Dendritic cell treated with granulocyte-macrophage colony-stimulating factor and Interleukin-4, amounts not matched to agents 40 ng/mL and 50 ng/mL, for 4 days (primary cell): Measurements from ENCODE around the gene SPATA20.

Source experiments
- H3K27ac Mint-ChIP-seq: one replicate; pipeline ENCODE4 v1.8.0; 2022; ENCODE audit warnings: mild to moderate bottlenecking, mixed read lengths
- H3K27me3 Mint-ChIP-seq: one replicate; pipeline ENCODE4 v1.8.0; 2022; ENCODE audit warnings: mild to moderate bottlenecking, mixed read lengths
- H3K36me3 Mint-ChIP-seq: one replicate; pipeline ENCODE4 v1.8.0; 2022; ENCODE audit warnings: low read depth, mixed read lengths
- H3K4me1 Mint-ChIP-seq: one replicate; pipeline ENCODE4 v1.8.0; 2022; ENCODE audit warnings: low read depth, mixed read lengths
- H3K4me3 Mint-ChIP-seq: one replicate; pipeline ENCODE4 v1.8.0; 2022; ENCODE audit warnings: mild to moderate bottlenecking, moderate library complexity, mixed read lengths
- H3K9me3 Mint-ChIP-seq: one replicate; pipeline ENCODE4 v1.8.0; 2022; ENCODE audit warnings: mixed read lengths
- intact Hi-C: fragments of 100-400 bp; cut with micrococcal nuclease; formaldehyde crosslinking; loops from one replicate; pipeline ENCODE4 v1.15.0; 2022

Gene SPATA20

GRCh38 chr17:50540560-50541401 lies 6.2 kb upstream of the SPATA20 start:
- Mint-ChIP-seq H3K27me3 (peaks cover 36% of the 10 kb centered on the region), H3K36me3 (no peaks in the 10 kb centered on the region), H3K4me1 (peaks cover 48% of the 10 kb centered on the region), H3K27ac (peak overlapping the region; percentile 76), H3K9me3 (no peaks in the 10 kb centered on the region), H3K4me3 (no peak overlapping the region)
- intact Hi-C loops: no loop called here

GRCh38 chr17:50541402-50541715 lies 5.6 kb upstream of the SPATA20 start:
- Mint-ChIP-seq H3K4me3 (peak overlapping the region; percentile 90), H3K36me3 (no peaks in the 10 kb centered on the region), H3K27me3 (peaks cover 34% of the 10 kb centered on the region), H3K4me1 (peaks cover 48% of the 10 kb centered on the region), H3K9me3 (no peaks in the 10 kb centered on the region), H3K27ac (peak overlapping the region; percentile 76)
- intact Hi-C loops: no loop called here

- peak overlapping the region; percentile 76 for H3K27ac Mint-ChIP-seq
- H3K4me3 Mint-ChIP-seq: peak overlapping the region; percentile 90
- intact Hi-C loops: no loop called here
- H3K9me3 Mint-ChIP-seq: no peaks in the 10 kb centered on the region
- H3K4me1 Mint-ChIP-seq: peaks cover 48% of the 10 kb centered on the region
- H3K36me3 Mint-ChIP-seq: no peaks in the 10 kb centered on the region
- H3K27me3 Mint-ChIP-seq: peaks cover 30% of the 10 kb centered on the region
Measured at GRCh38 chr17:50541716-50542688, 5.0 kb upstream of the SPATA20 start.

- Mint-ChIP-seq H3K27ac (peak overlapping the region; percentile 76), H3K4me1 (peaks cover 56% of the 10 kb centered on the region), H3K4me3 (no peak overlapping the region), H3K27me3 (peaks cover 30% of the 10 kb centered on the region), H3K9me3 (no peaks in the 10 kb centered on the region), H3K36me3 (no peaks in the 10 kb centered on the region)
- intact Hi-C loops: no loop called here
Measured at GRCh38 chr17:50542795-50543774, 3.9 kb upstream of the SPATA20 start.

- H3K4me1 Mint-ChIP-seq: peaks cover 52% of the 10 kb centered on the region
- intact Hi-C loops: no loop called here
- H3K36me3 Mint-ChIP-seq: peaks cover 12% of the 10 kb centered on the region
- H3K9me3 Mint-ChIP-seq: no peaks in the 10 kb centered on the region
- peak overlapping the region; percentile 33 for H3K27ac Mint-ChIP-seq
- H3K27me3 Mint-ChIP-seq: peaks cover 26% of the 10 kb centered on the region
- no peak overlapping the region for H3K4me3 Mint-ChIP-seq
Measured at GRCh38 chr17:50544516-50544915, 2.5 kb upstream of the SPATA20 start.

- Mint-ChIP-seq H3K36me3 (peaks cover 20% of the 10 kb centered on the region), H3K27ac (peak overlapping the region; percentile 33), H3K9me3 (no peaks in the 10 kb centered on the region), H3K27me3 (peaks cover 23% of the 10 kb centered on the region), H3K4me3 (no peak overlapping the region), H3K4me1 (peaks cover 52% of the 10 kb centered on the region)
- intact Hi-C loops: loop anchor here (5.0 kb wide), 1 partner anchor 162 kb away; the partner anchor contains the start of gene ANKRD40
Measured at GRCh38 chr17:50545311-50545710, 1.7 kb upstream of the SPATA20 start.

- intact Hi-C loops: loop anchor here (1.0 to 5.0 kb wide), 5 partner anchors 80 to 296 kb away; partner anchors contain the start of gene ANKRD40
- H3K27ac Mint-ChIP-seq: peak overlapping the region; percentile 83
Measured at GRCh38 chr17:50546701-50547034, 306 bp upstream of the SPATA20 start.

GRCh38 chr17:50547736-50548083 lies 736 bp downstream of the SPATA20 start:
- Mint-ChIP-seq H3K27ac (peak overlapping the region; percentile 83), H3K27me3 (peaks cover 14% of the 10 kb centered on the region), H3K36me3 (peaks cover 44% of the 10 kb centered on the region), H3K4me1 (peaks cover 34% of the 10 kb centered on the region), H3K4me3 (peak overlapping the region; percentile 81), H3K9me3 (no peaks in the 10 kb centered on the region)
- intact Hi-C loops: loop anchor here (1.0 to 5.0 kb wide), 5 partner anchors 79 to 295 kb away; partner anchors contain the start of gene ANKRD40

More at GRCh38 chr17:50546701-50547034, 306 bp upstream of the SPATA20 start:
- H3K36me3 Mint-ChIP-seq: peaks cover 33% of the 10 kb centered on the region
- peaks cover 15% of the 10 kb centered on the region for H3K27me3 Mint-ChIP-seq
- H3K9me3 Mint-ChIP-seq: no peaks in the 10 kb centered on the region
- H3K4me3 Mint-ChIP-seq: peak overlapping the region; percentile 81
- peaks cover 43% of the 10 kb centered on the region for H3K4me1 Mint-ChIP-seq

GRCh38 chr17:50548831-50549230 lies 1.9 kb downstream of the SPATA20 start:
- intact Hi-C loops: loop anchor here (5.0 kb wide), 1 partner anchor 158 kb away; the partner anchor contains the start of gene ANKRD40
- no peak overlapping the region for H3K4me3 Mint-ChIP-seq
- peaks cover 54% of the 10 kb centered on the region for H3K36me3 Mint-ChIP-seq
- no peaks in the 10 kb centered on the region for H3K9me3 Mint-ChIP-seq
- H3K27ac Mint-ChIP-seq: no peak overlapping the region
- H3K27me3 Mint-ChIP-seq: peaks cover 14% of the 10 kb centered on the region
- peaks cover 29% of the 10 kb centered on the region for H3K4me1 Mint-ChIP-seq

- Mint-ChIP-seq H3K4me3 (no peak overlapping the region), H3K36me3 (peaks cover 59% of the 10 kb centered on the region), H3K9me3 (no peaks in the 10 kb centered on the region), H3K4me1 (peaks cover 23% of the 10 kb centered on the region), H3K27ac (no peak overlapping the region), H3K27me3 (peaks cover 10% of the 10 kb centered on the region)
- intact Hi-C loops: loop anchor here (5.0 kb wide), 1 partner anchor 158 kb away; the partner anchor contains the start of gene ANKRD40
Measured at GRCh38 chr17:50549256-50549941, 2.4 kb downstream of the SPATA20 start.

GRCh38 chr17:50549969-50550368 lies 3.0 kb downstream of the SPATA20 start:
- intact Hi-C loops: loop anchor here (5.0 kb wide), 1 partner anchor 157 kb away; the partner anchor contains the start of gene ANKRD40
- H3K4me3 Mint-ChIP-seq: no peak overlapping the region
- peaks cover 17% of the 10 kb centered on the region for H3K4me1 Mint-ChIP-seq
- peaks cover 65% of the 10 kb centered on the region for H3K36me3 Mint-ChIP-seq
- no peaks in the 10 kb centered on the region for H3K9me3 Mint-ChIP-seq
- peaks cover 9% of the 10 kb centered on the region for H3K27me3 Mint-ChIP-seq
- no peak overlapping the region for H3K27ac Mint-ChIP-seq

GRCh38 chr17:50550661-50551432 lies 3.9 kb downstream of the SPATA20 start:
- no peak overlapping the region for H3K27ac Mint-ChIP-seq
- peaks cover 10% of the 10 kb centered on the region for H3K4me1 Mint-ChIP-seq
- peaks cover 3% of the 10 kb centered on the region for H3K27me3 Mint-ChIP-seq
- peaks cover 74% of the 10 kb centered on the region for H3K36me3 Mint-ChIP-seq
- H3K9me3 Mint-ChIP-seq: no peaks in the 10 kb centered on the region
- H3K4me3 Mint-ChIP-seq: no peak overlapping the region
- intact Hi-C loops: no loop called here
